Endometrium (tissue), 2 donors: ENCODE data around the gene CDK14.

Source experiments
- FAIRE-seq: peaks from 2 replicates; lab custom pipeline; 2012; peaks lifted over from hg19 to GRCh38; lab: Jason Lieb, UNC
- donor health status: control.
- donor health status: control.

Gene CDK14

GRCh38 chr7:90595801-90596670 lies at the start of gene CDK14:
Gene CDK14 (plus strand): TSS chr7:90596321. CDS start chr7:90596628, 307 bp downstream.
- FAIRE-seq = no peak

- FAIRE-seq = no peak
Observed at GRCh38 chr7:90551036-90551435, 45.1 kb upstream of the CDK14 start.

- peak; percentile 75 for FAIRE-seq
Observed at GRCh38 chr7:90552521-90552920, 43.6 kb upstream of the CDK14 start.

- no peak for FAIRE-seq
Observed at GRCh38 chr7:90560730-90561129, 35.4 kb upstream of the CDK14 start.

- no peak for FAIRE-seq
Observed at GRCh38 chr7:90563286-90563685, 32.8 kb upstream of the CDK14 start.

GRCh38 chr7:90564455-90564854 lies 31.7 kb upstream of the CDK14 start:
- no peak for FAIRE-seq

GRCh38 chr7:90568213-90568612 lies 27.9 kb upstream of the CDK14 start:
- no peak for FAIRE-seq

- FAIRE-seq = no peak
Observed at GRCh38 chr7:90569368-90569767, 26.8 kb upstream of the CDK14 start.

GRCh38 chr7:90570373-90570959 lies 25.7 kb upstream of the CDK14 start:
- FAIRE-seq = no peak

GRCh38 chr7:90574146-90574819 lies 21.8 kb upstream of the CDK14 start:
- FAIRE-seq = no peak

- FAIRE-seq = no peak
Observed at GRCh38 chr7:90574820-90575187, 21.3 kb upstream of the CDK14 start.

- no peak for FAIRE-seq
Observed at GRCh38 chr7:90579181-90579688, 16.9 kb upstream of the CDK14 start.

GRCh38 chr7:90580051-90580450 lies 16.1 kb upstream of the CDK14 start:
- FAIRE-seq = no peak

GRCh38 chr7:90582164-90582563 lies 14.0 kb upstream of the CDK14 start:
- FAIRE-seq = no peak

GRCh38 chr7:90584378-90584777 lies 11.7 kb upstream of the CDK14 start:
- FAIRE-seq = no peak

GRCh38 chr7:90586091-90586490 lies 10.0 kb upstream of the CDK14 start:
- FAIRE-seq = no peak

GRCh38 chr7:90587766-90588165 lies 8.4 kb upstream of the CDK14 start:
- FAIRE-seq = no peak

GRCh38 chr7:90592033-90592432 lies 4.1 kb upstream of the CDK14 start:
- no peak for FAIRE-seq

GRCh38 chr7:90593205-90593604 lies 2.9 kb upstream of the CDK14 start:
- no peak for FAIRE-seq

- peak; percentile 92 for FAIRE-seq
Observed at GRCh38 chr7:90594751-90595317, 1.3 kb upstream of the CDK14 start.

GRCh38 chr7:90595342-90595800 lies 750 bp upstream of the CDK14 start:
- no peak for FAIRE-seq
